ENCODE data around the gene RPS10. TPM values are rescaled to one million over a fixed set of nuclear protein-coding genes. Genes with fewer than 3 reads are reported as not detected.

The RPS10 gene
- polyA plus RNA-seq, 1 donor (not counting 4 experiments of a cell fraction or from before 2014, with no cell fraction given) = 2,818 TPM

- TF ChIP-seq CTCF (optimal IDR thresholded peaks at IDR 0.05 in 1 of 3, IDR thresholded peaks at IDR 0.05 in 1 of 3, conservative IDR thresholded peaks at IDR 0.05 in 1 of 3; ENCODE audit: extremely low read depth in 1 of 3, insufficient read depth in 2 of 3, low read length in 3 of 3) (no peak), EZH2 (IDR thresholded peaks at IDR 0.05; ENCODE audit: low read length) (no peak)
- Histone ChIP-seq H3K9me3 (ENCODE audit: control insufficient read depth, low read depth, low read length) (no peaks in the 10 kb centered on the region), H2AFZ (ENCODE audit: control insufficient read depth, low read length) (no peak overlapping the region), H3K36me3 (ENCODE audit: control insufficient read depth in 2 of 2, extremely low read depth in 1 of 2, insufficient read depth in 2 of 2, low read length in 2 of 2) (peaks cover 33 to 51% of the 10 kb centered on the region in 2 experiments), H3K79me2 (ENCODE audit: control insufficient read depth, insufficient read depth, low read length) (peaks cover 61% of the 10 kb centered on the region), H3K27ac (ENCODE audit: control insufficient read depth, insufficient read depth, low read length) (no peak overlapping the region), H3K4me3 (ENCODE audit: control insufficient read depth in 2 of 3, extremely low read depth in 1 of 3, insufficient read depth in 2 of 3, low read depth in 1 of 3, low read length in 3 of 3) (no peak overlapping the region), H3K4me1 (ENCODE audit: control insufficient read depth, extremely low read depth, insufficient read depth, low read length) (peaks cover 10% of the 10 kb centered on the region), H3K4me2 (ENCODE audit: control insufficient read depth, extremely low read depth, insufficient read depth, low read depth, low read length) (no peak overlapping the region), H4K20me1 (ENCODE audit: control insufficient read depth, extremely low read depth, insufficient read depth, low read length) (peaks cover 17% of the 10 kb centered on the region), H3K27me3 (ENCODE audit: control insufficient read depth, extremely low read depth, insufficient read depth, low read length) (no peaks in the 10 kb centered on the region), H3K9me1 (ENCODE audit: control insufficient read depth, extremely low read depth, insufficient read depth, low read length) (no peaks in the 10 kb centered on the region), H3K9ac (ENCODE audit: control insufficient read depth, extremely low read depth, insufficient read depth, low read length) (no peak overlapping the region)
- FAIRE-seq = no peak
- dilution Hi-C loops (cut with MboI; ENCODE audit: extremely low pct_ligation_motif_present, low sequenced_read_pairs) = no loop called here
- DNase-seq (ENCODE audit: low read depth, low spot score) = no peak
Measured at GRCh38 chr6:34423254-34423653, 2.6 kb downstream of the RPS10 start.

GRCh38 chr6:34418367-34418766 lies 7.5 kb downstream of the RPS10 start:
- FAIRE-seq (no peak), DNase-seq (ENCODE audit: low read depth, low spot score) (no peak)
- Histone ChIP-seq H3K4me3 (ENCODE audit: control insufficient read depth in 2 of 3, extremely low read depth in 1 of 3, insufficient read depth in 2 of 3, low read depth in 1 of 3, low read length in 3 of 3) (no peak overlapping the region), H3K9me3 (ENCODE audit: control insufficient read depth, low read depth, low read length) (no peaks in the 10 kb centered on the region), H3K79me2 (ENCODE audit: control insufficient read depth, insufficient read depth, low read length) (peaks cover 36% of the 10 kb centered on the region), H2AFZ (ENCODE audit: control insufficient read depth, low read length) (no peak overlapping the region), H3K4me2 (ENCODE audit: control insufficient read depth, extremely low read depth, insufficient read depth, low read depth, low read length) (no peak overlapping the region), H3K4me1 (ENCODE audit: control insufficient read depth, extremely low read depth, insufficient read depth, low read length) (no peaks in the 10 kb centered on the region), H3K27ac (ENCODE audit: control insufficient read depth, insufficient read depth, low read length) (no peak overlapping the region), H4K20me1 (ENCODE audit: control insufficient read depth, extremely low read depth, insufficient read depth, low read length) (peaks cover 30% of the 10 kb centered on the region), H3K9ac (ENCODE audit: control insufficient read depth, extremely low read depth, insufficient read depth, low read length) (no peak overlapping the region), H3K9me1 (ENCODE audit: control insufficient read depth, extremely low read depth, insufficient read depth, low read length) (no peaks in the 10 kb centered on the region), H3K36me3 (ENCODE audit: control insufficient read depth in 2 of 2, extremely low read depth in 1 of 2, insufficient read depth in 2 of 2, low read length in 2 of 2) (peaks cover 43 to 63% of the 10 kb centered on the region in 2 experiments), H3K27me3 (ENCODE audit: control insufficient read depth, extremely low read depth, insufficient read depth, low read length) (no peaks in the 10 kb centered on the region)
- dilution Hi-C loops (cut with MboI; ENCODE audit: extremely low pct_ligation_motif_present, low sequenced_read_pairs) = no loop called here
- TF ChIP-seq EZH2 (IDR thresholded peaks at IDR 0.05; ENCODE audit: low read length) = no peak
- no peak for TF ChIP-seq CTCF (optimal IDR thresholded peaks at IDR 0.05 in 1 of 3, IDR thresholded peaks at IDR 0.05 in 1 of 3, conservative IDR thresholded peaks at IDR 0.05 in 1 of 3; ENCODE audit: extremely low read depth in 1 of 3, insufficient read depth in 2 of 3, low read length in 3 of 3)

Measured in keratinocyte (primary cell).